Right lobe of liver (tissue), 6 donors: Measurements from ENCODE around the gene CALD1. TPM values are rescaled to one million over a fixed set of nuclear protein-coding genes. Genes with fewer than 3 reads are reported as not detected.
A peak's percentile ranks its signal among the peaks of the same experiment; 100 is the strongest.

Experiments
- ATAC-seq, 4 donors: fragments of 200-7000 bp; cut with Tn5 transposase; one replicate each; pipeline ENCODE4 v1.9.1; 2020; ENCODE audit warnings: mild to moderate bottlenecking in 4 of 4, moderate library complexity in 4 of 4
- DNase-seq, 3 donors: peaks; one replicate each; pipeline ENCODE4 v3.0.0-alpha.2; 2020
- H3K27ac ChIP-seq, 3 donors: fragments of 200-600 bp; one replicate each; pipeline ENCODE4 v1.8.0; 2022
- H3K27me3 ChIP-seq, 2 donors: fragments of 200-600 bp; one replicate each; pipeline ENCODE4 v1.8.0; 2022
- H3K36me3 ChIP-seq, 4 donors: fragments of 200-600 bp; sonication (generic) in 1 of 4; one replicate each; pipeline versions ENCODE4 v1.5.1 to v1.8.0; 2017 to 2022; ENCODE audit warnings: control low read depth in 1 of 4
- H3K4me1 ChIP-seq, 4 donors: fragments of 200-600 bp; sonication (generic) in 1 of 4; one replicate each; pipeline versions ENCODE4 v1.5.1 to v1.8.0; 2017 to 2022; ENCODE audit warnings: control low read depth in 1 of 4
- H3K4me3 ChIP-seq, 3 donors: fragments of 200-600 bp; one replicate each; pipeline ENCODE4 v1.8.0; 2022
- H3K9me3 ChIP-seq, 4 donors: fragments of 200-600 bp; sonication (generic) in 1 of 4; one replicate each; pipeline versions ENCODE4 v1.5.1 to v1.8.0; 2017 to 2022; ENCODE audit warnings: control low read depth in 1 of 4
- CTCF ChIP-seq, 4 donors: fragments of 200-600 bp in 3 of 4; fragments of 450-650 bp in 1 of 4; IDR thresholded peaks; one replicate each; pipeline versions ENCODE4 v1.5.1 to v1.8.0; 2016 to 2022; ENCODE audit warnings: antibody characterized with exemption in 4 of 4, mild to moderate bottlenecking in 2 of 4
- POLR2A ChIP-seq: fragments of 450-650 bp; IDR thresholded peaks from one replicate; pipeline ENCODE4 v1.6.1; 2017; ENCODE audit warnings: antibody characterized with exemption, mild to moderate bottlenecking
- WGBS: methylation state at CpG from one replicate; pipeline ENCODE4 v1.1.6; 2018; ENCODE audit warnings: low coverage, low lambda C conversion rate; ENCODE audit not compliant: insufficient coverage; ENCODE audit errors: missing lambda C conversion rate; 5-methylcytosine and 5-hydroxymethylcytosine counted together
- intact Hi-C, 2 donors: fragments of 100-400 bp; cut with DNase I; formaldehyde crosslinking; loops; one replicate each; pipeline versions ENCODE4 v1.11.2 to v1.14.1; 2022
- total RNA-seq, 6 experiments: library from RNA; depleted of rRNA in 2 of 6; stranded (reverse); fragments of >200 nt in 2 of 6; fragmentation: NEBNext Ultra II Directional in 3 of 6; extraction: Animal tissue kit (Norgen Biotek cat#: 25700) in 3 of 6; gene quantifications; one replicate each; pipeline versions ENCODE4 v1.1.0 to v1.2.4, GENCODE V29; 2016 to 2023
- donor health status: DM: no; HTN: yes; CAD: no.
- donor health status: DM: no; HTN: no; CAD: no.
- donor health status: DM: no; HTN: no; CAD: no.
- donor health status: DM: no; HTN: yes; CAD: no.
- donor health status: DM: no; HTN: yes; CAD: no.

Gene CALD1
- total RNA-seq, 6 experiments from 2014 or later = 110 to 181 (median 131) TPM

- H3K4me1 ChIP-seq = no peaks in the 10 kb centered on the region
- WGBS = 51% methylated on average over 8 of the region's 8 CpGs
- H3K9me3 ChIP-seq = no peaks in the 10 kb centered on the region
- intact Hi-C loops = no loop called here
- H3K27ac ChIP-seq = no peak overlapping the region
- TF ChIP-seq CTCF (IDR thresholded peaks at IDR 0.05) = no peak
- TF ChIP-seq POLR2A = no peak
- no peaks in the 10 kb centered on the region for H3K36me3 ChIP-seq
- H3K27me3 ChIP-seq = no peaks in the 10 kb centered on the region
- ATAC-seq = peak in 2 of 4 donors; percentile 10 to 20
- H3K4me3 ChIP-seq = no peak overlapping the region
- no peak for DNase-seq
Observed at GRCh38 chr7:134842886-134843430, 63.5 kb downstream of the CALD1 start.

GRCh38 chr7:134844200-134844599, 64.8 kb downstream of the CALD1 start:
- TF ChIP-seq POLR2A = no peak
- no peak for TF ChIP-seq CTCF (IDR thresholded peaks at IDR 0.05)
- no peaks in the 10 kb centered on the region for H3K4me1 ChIP-seq
- no peak overlapping the region for H3K27ac ChIP-seq
- DNase-seq = no peak
- H3K36me3 ChIP-seq = no peaks in the 10 kb centered on the region
- ATAC-seq = no peak
- no peak overlapping the region for H3K4me3 ChIP-seq
- intact Hi-C loops = no loop called here
- H3K9me3 ChIP-seq = no peaks in the 10 kb centered on the region
- H3K27me3 ChIP-seq = no peaks in the 10 kb centered on the region

- Histone ChIP-seq H3K27ac (no peak overlapping the region), H3K9me3 (no peaks in the 10 kb centered on the region), H3K4me1 (no peaks in the 10 kb centered on the region), H3K36me3 (no peaks in the 10 kb centered on the region), H3K4me3 (no peak overlapping the region), H3K27me3 (no peaks in the 10 kb centered on the region)
- 58% methylated on average over 3 of the region's 3 CpGs for WGBS
- intact Hi-C loops = no loop called here
- no peak for TF ChIP-seq POLR2A
- peak; percentile 29 to 47 (median 34) for TF ChIP-seq CTCF (IDR thresholded peaks at IDR 0.05)
- DNase-seq (no peak), ATAC-seq (peak; percentile 70 to 88 (median 77))
Observed at GRCh38 chr7:134845461-134845860, 66.0 kb downstream of the CALD1 start.

GRCh38 chr7:134847851-134848588, 68.6 kb downstream of the CALD1 start:
- TF ChIP-seq CTCF (IDR thresholded peaks at IDR 0.05) (no peak), POLR2A (no peak)
- DNase-seq (no peak), ATAC-seq (no peak)
- 81% methylated on average over 5 of the region's 7 CpGs for WGBS
- Histone ChIP-seq H3K27me3 (no peaks in the 10 kb centered on the region), H3K4me3 (no peak overlapping the region), H3K36me3 (no peaks in the 10 kb centered on the region), H3K4me1 (no peaks in the 10 kb centered on the region), H3K9me3 (no peaks in the 10 kb centered on the region), H3K27ac (no peak overlapping the region)
- intact Hi-C loops = no loop called here
